K562 (cell line): ENCODE measurements around the gene NOM1. TPM values are rescaled to one million over a fixed set of nuclear protein-coding genes. Genes with fewer than 3 reads are reported as not detected.

Experiments
- E2F1 ChIP-seq: sonication (generic); formaldehyde crosslinking; IDR thresholded peaks from 2 replicates; pipeline ENCODE4 v1.8.1; 2023; ENCODE audit warnings: mild to moderate bottlenecking, missing genetic modification reagents, moderate library complexity
- GTF2A2 ChIP-seq: IDR thresholded peaks from 2 replicates; pipeline ENCODE4 v1.6.1; 2016; ENCODE audit warnings: mild to moderate bottlenecking, missing genetic modification characterization, missing compliant biosample characterization
- HSF4 ChIP-seq: fragments of 250-450 bp; sonication (Bioruptor Pico); IDR thresholded peaks from 2 replicates; pipeline ENCODE4 v2.1.2; 2022; ENCODE audit warnings: mild to moderate bottlenecking, moderate library complexity, borderline replicate concordance
- NR2C1 ChIP-seq, 2 experiments: fragments of 450-650 bp; IDR thresholded peaks; 2 replicates each; pipeline ENCODE4 v1.6.1; 2017; ENCODE audit warnings: mild to moderate bottlenecking in 2 of 2, antibody characterized with exemption in 1 of 2, inconsistent platforms in 1 of 2, missing compliant biosample characterization in 1 of 2, missing genetic modification characterization in 1 of 2
- NR4A1 ChIP-seq, 2 experiments: fragments of 250-450 bp in 1 of 2; fragments of 450-650 bp in 1 of 2; sonication (Bioruptor Pico) in 1 of 2; IDR thresholded peaks; 2 replicates each; pipeline versions ENCODE4 v1.4.0 to v1.6.1; 2016 to 2020; ENCODE audit warnings: mild to moderate bottlenecking in 2 of 2, missing compliant biosample characterization in 1 of 2, missing genetic modification characterization in 1 of 2, moderate library complexity in 1 of 2
- RFX5 ChIP-seq: IDR thresholded peaks from 2 replicates; pipeline ENCODE4 v1.6.1; 2011; ENCODE audit warnings: low read depth, mild to moderate bottlenecking, improper control_type of control experiment, low read length
- SLC30A9 ChIP-seq: fragments of 250-450 bp; sonication (Bioruptor Pico); IDR thresholded peaks from 2 replicates; pipeline ENCODE4 v1.8.0; 2022; ENCODE audit warnings: mild to moderate bottlenecking, moderate library complexity
- THAP7 ChIP-seq: fragments of 250-450 bp; sonication (Bioruptor Pico); IDR thresholded peaks from 2 replicates; pipeline ENCODE4 v1.5.0; 2021
- ZBED1 ChIP-seq: IDR thresholded peaks from 2 replicates; pipeline ENCODE4 v1.6.1; 2014
- ZNF174 ChIP-seq: fragments of 250-450 bp; sonication (Bioruptor Pico); IDR thresholded peaks from 2 replicates; pipeline ENCODE4 v1.4.0; 2020; ENCODE audit warnings: mild to moderate bottlenecking
- ZNF224 ChIP-seq: sonication (generic); formaldehyde crosslinking; IDR thresholded peaks from 2 replicates; pipeline ENCODE4 v1.8.0; 2022; ENCODE audit warnings: mild to moderate bottlenecking, missing genetic modification reagents
- polyA plus RNA-seq, 8 experiments: library from polyadenylated mRNA; depleted of rRNA in 4 of 8; stranded (reverse) in 5 of 8; unstranded in 3 of 8; fragments of >200 nt; fragmentation: Nextera tagmentation in 2 of 8; fragmentation: Illumina TruSeq in 1 of 8; extraction: Ambion mirVana in 2 of 8; extraction: Trizol in 1 of 8; gene quantifications; 2 replicates each; pipeline versions ENCODE4 v1.2.1 to v1.2.3, GENCODE V29; 2011 to 2014; ENCODE audit warnings: inconsistent platforms in 1 of 8, missing spikeins in 1 of 8
- total RNA-seq, 7 experiments: library from RNA; depleted of rRNA in 6 of 7; stranded (reverse); fragments of >200 nt in 6 of 7; fragmentation: Illumina TruSeq in 2 of 7; extraction: Trizol in 2 of 7; gene quantifications; 2 replicates each; pipeline versions ENCODE4 v1.2.1 to v1.2.3, GENCODE V29; 2011 to 2021; ENCODE audit warnings: low replicate concordance in 1 of 7
- TF ChIP-seq, protein P1 (sequence below): fragments of 450-650 bp; formaldehyde crosslinking; IDR thresholded peaks from 2 replicates; pipeline ENCODE4 v1.4.0; 2022; ENCODE audit warnings: missing genetic modification characterization
- TF ChIP-seq, protein P2 (sequence below): fragments of 450-650 bp; formaldehyde crosslinking; IDR thresholded peaks from 2 replicates; pipeline ENCODE4 v1.4.0; 2022; ENCODE audit warnings: missing genetic modification characterization
- TF ChIP-seq, protein P3 (sequence below): fragments of 250-450 bp; sonication (Bioruptor Pico); IDR thresholded peaks from 2 replicates; pipeline ENCODE4 v1.5.0; 2022; ENCODE audit warnings: mild to moderate bottlenecking

NOM1 gene
- total and polyA plus RNA-seq, 9 of the 15 experiments (the other 6 are each of a cell fraction or from before 2014, with no cell fraction given): 6.8 to 47.3 (median 37.4) TPM

DNA sequence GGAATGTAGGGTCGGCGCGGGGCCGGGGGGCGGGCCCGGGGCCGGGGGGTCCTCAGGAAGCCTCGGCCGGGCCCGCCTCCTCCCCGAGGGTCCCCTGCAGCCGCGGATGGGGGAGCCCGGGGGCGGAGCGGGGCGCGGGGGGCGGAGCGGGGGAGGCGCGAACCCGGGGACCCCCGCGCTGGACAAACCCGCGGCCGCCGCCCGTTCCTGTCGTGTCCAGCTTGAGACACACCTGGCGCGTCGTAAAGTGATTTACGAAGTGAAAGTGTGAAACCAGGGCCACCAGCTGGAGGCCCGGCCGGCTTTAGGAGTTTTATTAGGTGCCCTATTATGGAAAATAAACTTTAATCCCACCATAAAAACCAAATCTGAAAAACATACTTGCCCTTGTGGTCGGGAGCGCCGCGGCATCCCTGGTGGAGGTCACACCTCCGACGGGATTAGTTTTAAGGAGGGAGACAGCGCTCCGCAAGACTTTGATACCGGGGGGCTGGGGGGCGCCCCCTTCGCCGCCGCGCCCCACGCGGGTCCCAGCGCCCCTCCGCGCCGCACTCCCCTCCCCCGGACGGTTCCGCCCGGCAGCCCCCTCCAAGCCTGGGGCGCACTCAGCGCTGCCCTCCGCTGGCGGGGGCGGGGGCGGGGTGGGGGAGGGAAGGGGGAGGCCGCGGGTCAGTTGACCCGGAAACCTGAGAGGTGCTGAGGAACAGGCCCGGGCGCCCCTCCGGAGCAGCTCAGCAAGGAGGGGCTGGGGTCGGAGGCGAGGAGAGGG lies 50.6 kb downstream of the NOM1 start (continued):
- TF ChIP-seq, protein P1, sequence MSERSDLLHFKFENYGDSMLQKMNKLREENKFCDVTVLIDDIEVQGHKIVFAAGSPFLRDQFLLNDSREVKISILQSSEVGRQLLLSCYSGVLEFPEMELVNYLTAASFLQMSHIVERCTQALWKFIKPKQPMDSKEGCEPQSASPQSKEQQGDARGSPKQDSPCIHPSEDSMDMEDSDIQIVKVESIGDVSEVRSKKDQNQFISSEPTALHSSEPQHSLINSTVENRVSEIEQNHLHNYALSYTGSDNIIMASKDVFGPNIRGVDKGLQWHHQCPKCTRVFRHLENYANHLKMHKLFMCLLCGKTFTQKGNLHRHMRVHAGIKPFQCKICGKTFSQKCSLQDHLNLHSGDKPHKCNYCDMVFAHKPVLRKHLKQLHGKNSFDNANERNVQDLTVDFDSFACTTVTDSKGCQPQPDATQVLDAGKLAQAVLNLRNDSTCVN (CRISPR knock-in tag): no peak
- TF ChIP-seq RFX5 (no peak), NR2C1 (IDR thresholded peaks at IDR 0.05) (no peak), NR2C1 (tag; IDR thresholded peaks at IDR 0.05) (no peak), ZBED1 (no peak), THAP7 (CRISPR knock-in tag) (no peak), GTF2A2 (tag) (0 out of 2 replicates have a peak, but pooled peaks have one; percentile 16), E2F1 (CRISPR knock-in tag) (no peak), ZNF224 (CRISPR knock-in tag) (no peak), HSF4 (CRISPR knock-in tag) (no peak), NR4A1 (CRISPR knock-in tag; IDR thresholded peaks at IDR 0.05) (no peak), NR4A1 (tag; IDR thresholded peaks at IDR 0.05) (no peak), SLC30A9 (CRISPR knock-in tag) (no peak), ZNF174 (no peak)
- TF ChIP-seq, protein P2, sequence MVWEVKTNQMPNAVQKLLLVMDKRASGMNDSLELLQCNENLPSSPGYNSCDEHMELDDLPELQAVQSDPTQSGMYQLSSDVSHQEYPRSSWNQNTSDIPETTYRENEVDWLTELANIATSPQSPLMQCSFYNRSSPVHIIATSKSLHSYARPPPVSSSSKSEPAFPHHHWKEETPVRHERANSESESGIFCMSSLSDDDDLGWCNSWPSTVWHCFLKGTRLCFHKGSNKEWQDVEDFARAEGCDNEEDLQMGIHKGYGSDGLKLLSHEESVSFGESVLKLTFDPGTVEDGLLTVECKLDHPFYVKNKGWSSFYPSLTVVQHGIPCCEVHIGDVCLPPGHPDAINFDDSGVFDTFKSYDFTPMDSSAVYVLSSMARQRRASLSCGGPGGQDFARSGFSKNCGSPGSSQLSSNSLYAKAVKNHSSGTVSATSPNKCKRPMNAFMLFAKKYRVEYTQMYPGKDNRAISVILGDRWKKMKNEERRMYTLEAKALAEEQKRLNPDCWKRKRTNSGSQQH (CRISPR knock-in tag): no peak
- TF ChIP-seq, protein P3, sequence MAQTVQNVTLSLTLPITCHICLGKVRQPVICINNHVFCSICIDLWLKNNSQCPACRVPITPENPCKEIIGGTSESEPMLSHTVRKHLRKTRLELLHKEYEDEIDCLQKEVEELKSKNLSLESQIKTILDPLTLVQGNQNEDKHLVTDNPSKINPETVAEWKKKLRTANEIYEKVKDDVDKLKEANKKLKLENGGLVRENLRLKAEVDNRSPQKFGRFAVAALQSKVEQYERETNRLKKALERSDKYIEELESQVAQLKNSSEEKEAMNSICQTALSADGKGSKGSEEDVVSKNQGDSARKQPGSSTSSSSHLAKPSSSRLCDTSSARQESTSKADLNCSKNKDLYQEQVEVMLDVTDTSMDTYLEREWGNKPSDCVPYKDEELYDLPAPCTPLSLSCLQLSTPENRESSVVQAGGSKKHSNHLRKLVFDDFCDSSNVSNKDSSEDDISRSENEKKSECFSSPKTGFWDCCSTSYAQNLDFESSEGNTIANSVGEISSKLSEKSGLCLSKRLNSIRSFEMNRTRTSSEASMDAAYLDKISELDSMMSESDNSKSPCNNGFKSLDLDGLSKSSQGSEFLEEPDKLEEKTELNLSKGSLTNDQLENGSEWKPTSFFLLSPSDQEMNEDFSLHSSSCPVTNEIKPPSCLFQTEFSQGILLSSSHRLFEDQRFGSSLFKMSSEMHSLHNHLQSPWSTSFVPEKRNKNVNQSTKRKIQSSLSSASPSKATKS (CRISPR knock-in tag): no peak
